ENCODE results near the gene IFNG-AS1. TPM values are rescaled to one million over a fixed set of nuclear protein-coding genes. Genes with fewer than 3 reads are reported as not detected.

IFNG-AS1 gene
- total RNA-seq, 2 donors from 2014 or later: 1.8 to 2.7 TPM

GRCh38 chr12:68001486-68002466 is 12.5 kb downstream of the IFNG-AS1 start:
- DNase-seq (ENCODE audit: low spot score) (no peak), ATAC-seq (no peak)
- Mint-ChIP-seq H3K36me3 (peaks cover 4% of the 10 kb centered on the region), H3K27ac (peak overlapping the region; percentile 53 to 77), H3K4me1 (ENCODE audit: low read depth in 2 of 2) (peaks cover 22 to 23% of the 10 kb centered on the region in 2 donors), H3K9me3 (no peaks in the 10 kb centered on the region), H3K4me3 (peak overlapping the region; percentile 4), H3K27me3 (peaks cover 0 to 5% of the 10 kb centered on the region in 2 donors)

DNA sequence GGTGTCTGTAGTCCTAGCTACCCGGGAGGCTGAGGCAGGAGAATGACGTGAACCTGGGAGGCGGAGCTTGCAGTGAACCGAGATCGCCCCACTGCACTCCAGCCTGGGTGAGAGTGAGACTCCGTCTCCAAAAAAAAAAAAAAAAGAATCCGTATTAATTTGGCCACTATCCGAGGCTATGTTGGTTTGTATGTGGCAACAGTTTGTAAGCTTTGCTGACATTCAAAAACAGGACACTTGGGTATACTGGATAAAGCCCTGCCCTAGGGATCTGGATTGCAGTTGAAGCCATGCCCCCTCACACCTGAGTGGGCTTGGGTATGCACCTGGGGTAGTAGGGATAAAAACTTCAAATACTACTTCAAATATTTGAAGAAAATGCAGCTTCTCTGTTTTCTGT is 14.5 kb downstream of the IFNG-AS1 start:
- no peaks in the 10 kb centered on the region for H3K27me3 Mint-ChIP-seq
- H3K4me1 Mint-ChIP-seq (ENCODE audit: low read depth in 2 of 2): peaks cover 19 to 30% of the 10 kb centered on the region in 2 donors
- no peak for DNase-seq (ENCODE audit: low spot score)
- H3K36me3 Mint-ChIP-seq: peaks cover 8% of the 10 kb centered on the region
- H3K27ac Mint-ChIP-seq: peak overlapping the region in 1 of 2 donors; percentile 78
- ATAC-seq: no peak
- H3K9me3 Mint-ChIP-seq: no peaks in the 10 kb centered on the region
- no peak overlapping the region for H3K4me3 Mint-ChIP-seq

DNA sequence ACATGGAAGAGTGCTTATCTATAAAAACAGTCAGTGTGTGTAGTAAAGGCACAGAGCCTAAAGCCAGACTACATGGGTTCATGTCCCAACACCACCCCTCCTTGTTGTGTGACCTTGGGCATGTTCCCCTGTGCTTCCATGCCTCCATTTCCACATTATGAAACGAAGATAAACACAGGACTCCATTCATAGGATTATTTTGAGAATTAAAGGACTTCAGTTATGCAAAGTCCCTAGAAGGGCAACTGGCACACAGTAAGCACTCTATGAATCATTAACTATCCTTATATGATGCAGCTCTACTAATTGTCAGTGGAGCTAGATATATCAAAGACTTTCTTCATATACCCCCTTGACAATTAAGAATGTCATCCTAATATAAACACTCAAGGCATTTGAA is 17.8 kb downstream of the IFNG-AS1 start:
- no peaks in the 10 kb centered on the region for H3K9me3 Mint-ChIP-seq
- H3K27ac Mint-ChIP-seq: peak overlapping the region in 1 of 2 donors; percentile 53
- ATAC-seq (no peak), DNase-seq (ENCODE audit: low spot score) (no peak)
- no peaks in the 10 kb centered on the region for H3K27me3 Mint-ChIP-seq
- H3K4me3 Mint-ChIP-seq: no peak overlapping the region
- H3K36me3 Mint-ChIP-seq: peaks cover 12% of the 10 kb centered on the region
- peaks cover 29 to 31% of the 10 kb centered on the region in 2 donors for H3K4me1 Mint-ChIP-seq (ENCODE audit: low read depth in 2 of 2)

DNA sequence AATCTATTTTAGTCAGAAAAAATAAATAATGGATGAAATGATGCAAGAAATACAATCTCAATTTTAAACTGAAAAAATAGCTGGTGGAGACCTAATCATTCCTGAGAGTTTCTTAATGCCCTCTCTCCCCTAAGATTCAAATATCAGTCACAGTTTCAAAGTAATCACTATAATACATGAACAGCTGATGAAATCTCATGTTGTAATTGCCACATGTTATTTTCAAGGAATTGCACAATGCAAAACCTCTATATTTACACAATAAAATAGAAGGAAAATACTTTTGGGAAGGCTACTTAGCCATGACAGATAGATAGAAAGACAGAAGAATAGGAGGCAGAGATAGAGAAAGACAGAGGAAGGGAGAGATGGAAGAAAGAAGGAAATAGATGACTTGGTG is 18.2 kb downstream of the IFNG-AS1 start:
- no peak for ATAC-seq
- H3K36me3 Mint-ChIP-seq: peaks cover 12% of the 10 kb centered on the region
- H3K27ac Mint-ChIP-seq: peak overlapping the region in 1 of 2 donors; percentile 53

GRCh38 chr12:68011206-68011881 is 22.1 kb downstream of the IFNG-AS1 start:
- ATAC-seq (peak in 1 of 2 donors; percentile 63), DNase-seq (ENCODE audit: low spot score) (no peak)
- H3K27me3 Mint-ChIP-seq: no peaks in the 10 kb centered on the region
- peak overlapping the region; percentile 57 to 63 for H3K27ac Mint-ChIP-seq
- H3K4me1 Mint-ChIP-seq (ENCODE audit: low read depth in 2 of 2): peaks cover 23 to 31% of the 10 kb centered on the region in 2 donors
- H3K4me3 Mint-ChIP-seq: peak overlapping the region; percentile 46
- H3K36me3 Mint-ChIP-seq: peaks cover 12% of the 10 kb centered on the region
- no peaks in the 10 kb centered on the region for H3K9me3 Mint-ChIP-seq

More for the DNA sequence above, 18.2 kb downstream of the IFNG-AS1 start:
- peak overlapping the region; percentile 3 for H3K4me3 Mint-ChIP-seq
- no peak for DNase-seq (ENCODE audit: low spot score)
- H3K4me1 Mint-ChIP-seq (ENCODE audit: low read depth in 2 of 2): peaks cover 33 to 34% of the 10 kb centered on the region in 2 donors
- H3K27me3 Mint-ChIP-seq: no peaks in the 10 kb centered on the region
- no peaks in the 10 kb centered on the region for H3K9me3 Mint-ChIP-seq

DNA sequence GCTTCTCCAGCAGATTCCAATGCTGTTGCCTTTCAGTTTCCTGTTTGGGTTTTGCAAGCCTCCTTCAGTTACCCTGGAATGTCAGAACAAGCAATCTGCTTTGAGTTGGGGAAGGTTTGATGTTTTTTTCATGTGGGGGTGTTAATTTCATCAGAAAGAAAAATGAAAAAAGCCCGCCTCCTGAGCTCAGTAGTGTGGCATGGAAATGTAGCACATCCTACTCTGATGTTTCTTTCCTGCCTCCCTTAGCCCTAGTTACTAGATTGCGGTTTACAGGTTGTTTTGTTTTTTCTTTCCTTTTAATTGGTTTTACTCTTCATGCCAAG is 22.6 kb downstream of the IFNG-AS1 start:
- Mint-ChIP-seq H3K36me3 (peaks cover 15% of the 10 kb centered on the region), H3K27ac (peak overlapping the region; percentile 57 to 63), H3K4me3 (peak overlapping the region; percentile 46), H3K9me3 (no peaks in the 10 kb centered on the region), H3K27me3 (no peaks in the 10 kb centered on the region), H3K4me1 (ENCODE audit: low read depth in 2 of 2) (peaks cover 26 to 31% of the 10 kb centered on the region in 2 donors)
- DNase-seq (ENCODE audit: low spot score) (no peak), ATAC-seq (peak in 1 of 2 donors; percentile 46)

DNA sequence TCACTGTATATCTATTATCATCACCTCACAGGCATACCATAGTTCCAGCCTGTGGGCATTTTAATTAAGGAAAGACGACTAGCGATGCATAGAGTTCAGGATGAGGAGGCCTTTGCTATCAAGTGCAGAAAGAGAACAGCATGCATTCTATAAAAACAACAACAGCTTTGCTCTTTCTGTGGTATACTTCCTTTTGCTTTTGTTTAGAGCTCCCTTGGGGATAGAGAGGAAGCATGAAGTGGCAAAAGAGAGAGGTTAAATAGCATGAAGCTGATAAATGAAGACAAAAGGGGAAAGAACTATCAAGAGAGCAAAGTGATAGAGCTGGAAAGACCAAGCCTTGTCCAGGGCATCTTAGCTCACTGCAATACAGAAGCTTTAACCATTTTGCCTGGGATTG is 23.5 kb downstream of the IFNG-AS1 start:
- H3K4me1 Mint-ChIP-seq (ENCODE audit: low read depth in 2 of 2): peaks cover 24 to 33% of the 10 kb centered on the region in 2 donors
- no peak overlapping the region for H3K4me3 Mint-ChIP-seq
- peak overlapping the region in 1 of 2 donors; percentile 63 for H3K27ac Mint-ChIP-seq
- no peak for DNase-seq (ENCODE audit: low spot score)
- peaks cover 17% of the 10 kb centered on the region for H3K36me3 Mint-ChIP-seq
- ATAC-seq: no peak
- H3K27me3 Mint-ChIP-seq: no peaks in the 10 kb centered on the region
- no peaks in the 10 kb centered on the region for H3K9me3 Mint-ChIP-seq

- H3K27me3 Mint-ChIP-seq: no peaks in the 10 kb centered on the region
- ATAC-seq (no peak), DNase-seq (ENCODE audit: low spot score) (no peak)
- no peaks in the 10 kb centered on the region for H3K9me3 Mint-ChIP-seq
- H3K27ac Mint-ChIP-seq: no peak overlapping the region
- peaks cover 24 to 32% of the 10 kb centered on the region in 2 donors for H3K4me1 Mint-ChIP-seq (ENCODE audit: low read depth in 2 of 2)
- H3K36me3 Mint-ChIP-seq: peaks cover 17% of the 10 kb centered on the region
- H3K4me3 Mint-ChIP-seq: no peak overlapping the region
These were observed 23.9 kb downstream of the IFNG-AS1 start for GRCh38 chr12:68013181-68013580.

DNA sequence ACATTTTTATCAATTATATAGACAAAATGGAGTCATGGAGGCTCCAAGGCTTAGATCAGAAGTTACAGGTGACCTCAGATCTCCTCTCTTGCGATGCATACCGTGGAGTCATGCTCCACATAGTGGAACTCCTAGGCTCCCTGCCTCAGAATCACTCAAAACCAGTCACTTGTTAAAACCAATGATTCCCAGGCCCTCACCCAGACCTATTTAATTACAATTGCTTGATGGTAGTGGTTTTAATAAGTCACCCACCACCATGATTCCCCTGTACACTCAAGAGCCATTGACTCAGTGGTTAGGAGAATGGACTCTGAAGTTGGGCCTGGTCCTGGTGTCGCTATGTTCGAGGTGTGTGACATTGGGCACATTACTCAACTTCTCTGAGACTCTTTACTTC is 26.9 kb downstream of the IFNG-AS1 start:
- Mint-ChIP-seq H3K4me1 (ENCODE audit: low read depth in 2 of 2) (peaks cover 15 to 23% of the 10 kb centered on the region in 2 donors), H3K36me3 (peaks cover 12% of the 10 kb centered on the region), H3K27me3 (no peaks in the 10 kb centered on the region), H3K27ac (no peak overlapping the region), H3K9me3 (no peaks in the 10 kb centered on the region), H3K4me3 (no peak overlapping the region)
- DNase-seq (ENCODE audit: low spot score): no peak
- ATAC-seq: no peak

DNA sequence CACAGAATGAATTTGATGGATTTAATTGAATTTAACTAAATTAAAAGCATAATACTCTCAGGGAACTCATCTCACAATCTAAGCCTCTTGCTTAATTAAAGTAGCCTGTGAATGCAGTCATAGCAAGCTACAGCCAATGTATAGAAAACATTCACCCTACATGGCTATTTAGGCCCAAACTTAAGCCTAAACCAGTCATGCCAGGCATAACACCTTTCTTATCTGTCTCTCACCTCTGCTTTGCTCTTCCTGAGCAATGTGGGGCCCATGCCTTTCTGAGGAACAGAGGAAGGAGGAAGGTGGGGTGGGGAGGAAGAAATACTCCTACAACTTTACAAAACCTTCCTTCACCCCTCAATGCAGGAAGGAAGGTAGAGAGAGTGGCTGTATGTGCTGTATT is 29.1 kb downstream of the IFNG-AS1 start:
- no peaks in the 10 kb centered on the region for H3K27me3 Mint-ChIP-seq
- no peaks in the 10 kb centered on the region for H3K9me3 Mint-ChIP-seq
- DNase-seq (ENCODE audit: low spot score) (no peak), ATAC-seq (peak in 1 of 2 donors; percentile 74)
- H3K4me1 Mint-ChIP-seq (ENCODE audit: low read depth in 2 of 2): peaks cover 5 to 7% of the 10 kb centered on the region in 2 donors
- no peak overlapping the region for H3K4me3 Mint-ChIP-seq
- H3K27ac Mint-ChIP-seq: no peak overlapping the region
- H3K36me3 Mint-ChIP-seq: peaks cover 17% of the 10 kb centered on the region

DNA sequence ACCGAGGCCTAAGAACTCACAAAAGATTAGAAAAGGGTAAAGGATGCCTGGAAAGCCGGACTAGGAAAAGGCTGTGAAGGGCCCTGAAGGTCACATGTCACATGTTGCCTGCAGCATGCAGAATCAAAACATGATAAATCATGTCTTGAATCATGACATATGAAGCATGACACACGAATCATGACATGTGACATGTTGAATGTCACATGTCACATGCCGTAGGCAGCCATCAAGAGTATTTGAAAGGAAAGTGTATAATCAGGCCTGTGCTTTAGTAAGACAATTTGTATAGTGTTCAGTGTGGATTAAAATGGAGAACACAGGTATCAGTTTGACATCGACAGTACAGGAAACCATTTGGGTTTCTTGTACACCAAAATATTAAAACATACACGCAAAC is 30.8 kb downstream of the IFNG-AS1 start:
- peaks cover 12 to 22% of the 10 kb centered on the region in 2 donors for H3K4me1 Mint-ChIP-seq (ENCODE audit: low read depth in 2 of 2)
- peaks cover 30% of the 10 kb centered on the region for H3K36me3 Mint-ChIP-seq
- H3K27me3 Mint-ChIP-seq: peaks cover 3 to 6% of the 10 kb centered on the region in 2 donors
- peaks cover 5% of the 10 kb centered on the region for H3K9me3 Mint-ChIP-seq
- DNase-seq (ENCODE audit: low spot score) (no peak), ATAC-seq (no peak)
- no peak overlapping the region for H3K27ac Mint-ChIP-seq
- no peak overlapping the region for H3K4me3 Mint-ChIP-seq

DNA sequence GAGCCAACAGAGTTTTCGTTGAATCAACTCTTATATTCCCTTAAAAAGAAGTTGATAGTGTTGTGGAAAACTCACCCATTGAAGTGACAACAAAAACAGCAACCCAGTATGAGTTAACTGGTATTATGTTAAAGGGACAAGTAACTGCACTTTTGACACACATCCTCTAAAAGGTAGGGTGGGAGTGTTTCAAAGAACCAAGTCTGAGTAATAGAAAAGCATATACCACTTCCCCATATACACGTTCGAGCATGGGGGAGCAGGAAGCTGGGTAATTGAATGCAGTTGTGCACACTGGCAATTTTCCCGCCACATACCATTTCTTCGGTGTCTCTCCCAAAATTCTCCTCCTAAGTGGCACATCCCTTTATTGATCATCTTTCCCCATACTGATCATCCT is 31.5 kb downstream of the IFNG-AS1 start:
- Mint-ChIP-seq H3K4me1 (ENCODE audit: low read depth in 2 of 2) (peaks cover 12 to 22% of the 10 kb centered on the region in 2 donors), H3K9me3 (peaks cover 5% of the 10 kb centered on the region), H3K36me3 (peaks cover 30% of the 10 kb centered on the region), H3K27me3 (peaks cover 3 to 6% of the 10 kb centered on the region in 2 donors), H3K4me3 (no peak overlapping the region), H3K27ac (no peak overlapping the region)
- ATAC-seq (no peak), DNase-seq (ENCODE audit: low spot score) (no peak)

DNA sequence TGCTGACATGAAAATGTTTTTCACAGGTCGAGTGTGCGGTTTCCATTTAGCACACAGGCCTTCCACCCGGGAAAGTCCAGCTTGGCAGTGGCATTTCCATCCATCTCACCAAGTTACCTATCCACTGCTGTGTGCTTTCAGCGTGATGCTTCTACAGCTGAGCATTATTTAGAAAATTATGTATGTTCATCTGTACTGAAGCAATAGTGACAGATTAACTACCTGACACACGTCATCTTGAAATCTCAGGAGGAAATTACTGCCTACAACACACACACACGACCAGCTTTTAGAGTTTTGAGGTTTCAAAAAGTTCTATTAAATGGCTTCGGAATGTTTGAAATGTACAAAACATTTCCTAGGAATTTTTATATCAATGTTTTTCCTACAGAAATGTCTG is 39.4 kb downstream of the IFNG-AS1 start:
- H3K27me3 Mint-ChIP-seq: peaks cover 3 to 6% of the 10 kb centered on the region in 2 donors

GRCh38 chr12:68030248-68030647 is 41.0 kb downstream of the IFNG-AS1 start:
- no peak overlapping the region for H3K27ac Mint-ChIP-seq
- no peaks in the 10 kb centered on the region for H3K9me3 Mint-ChIP-seq
- no peaks in the 10 kb centered on the region for H3K27me3 Mint-ChIP-seq
- H3K4me1 Mint-ChIP-seq (ENCODE audit: low read depth in 2 of 2): peaks cover 20 to 43% of the 10 kb centered on the region in 2 donors
- H3K4me3 Mint-ChIP-seq: no peak overlapping the region
- H3K36me3 Mint-ChIP-seq: peaks cover 19% of the 10 kb centered on the region
- no peak for DNase-seq (ENCODE audit: low spot score)
- ATAC-seq: no peak

More for the DNA sequence above, 39.4 kb downstream of the IFNG-AS1 start:
- ATAC-seq (no peak), DNase-seq (ENCODE audit: low spot score) (no peak)
- Mint-ChIP-seq H3K4me3 (no peak overlapping the region), H3K36me3 (peaks cover 29% of the 10 kb centered on the region), H3K4me1 (ENCODE audit: low read depth in 2 of 2) (peaks cover 17 to 45% of the 10 kb centered on the region in 2 donors), H3K27ac (no peak overlapping the region), H3K9me3 (peaks cover 5% of the 10 kb centered on the region)

Data from natural killer cell treated with Interleukin-12 subunit alpha and Interleukin-12 subunit beta and Interleukin-15 and Interleukin-18, amount 100 ng/mL, for 72 hours (primary cell).